AG04449 (cell line): ENCODE data around the gene KRTAP10-4.

Experiments used
- CTCF ChIA-PET: fragments of 350-600 bp; formaldehyde crosslinking; extraction: SDS; loops from one replicate; lab custom pipeline; 2021; ENCODE audit warnings: antibody characterized with exemption; lab: Yijun Ruan, JAX
- POLR2A ChIA-PET: fragments of 400-600, 350-600 bp; formaldehyde crosslinking; extraction: SDS; loops from one replicate; lab custom pipeline; 2020; ENCODE audit warnings: antibody characterized with exemption, inconsistent platforms; lab: Yijun Ruan, JAX
- DNase-seq: peaks from one replicate; pipeline ENCODE4 v3.0.0-alpha.2; 2010; ENCODE audit warnings: low read depth, low spot score
- H3K4me3 ChIP-seq: 2 replicates; pipeline ENCODE4 v1.5.1; 2011; ENCODE audit warnings: low read depth, mild to moderate bottlenecking, control low read depth, low read length
- TF ChIP-seq, protein P1 (sequence below): IDR thresholded peaks from one replicate; pipeline ENCODE4 v1.5.1; 2011; ENCODE audit warnings: mild to moderate bottlenecking, moderate library complexity, low read length, control low read depth, inconsistent platforms; ENCODE audit not compliant: insufficient read depth; ENCODE audit errors: missing control alignments

KRTAP10-4 gene

DNA sequence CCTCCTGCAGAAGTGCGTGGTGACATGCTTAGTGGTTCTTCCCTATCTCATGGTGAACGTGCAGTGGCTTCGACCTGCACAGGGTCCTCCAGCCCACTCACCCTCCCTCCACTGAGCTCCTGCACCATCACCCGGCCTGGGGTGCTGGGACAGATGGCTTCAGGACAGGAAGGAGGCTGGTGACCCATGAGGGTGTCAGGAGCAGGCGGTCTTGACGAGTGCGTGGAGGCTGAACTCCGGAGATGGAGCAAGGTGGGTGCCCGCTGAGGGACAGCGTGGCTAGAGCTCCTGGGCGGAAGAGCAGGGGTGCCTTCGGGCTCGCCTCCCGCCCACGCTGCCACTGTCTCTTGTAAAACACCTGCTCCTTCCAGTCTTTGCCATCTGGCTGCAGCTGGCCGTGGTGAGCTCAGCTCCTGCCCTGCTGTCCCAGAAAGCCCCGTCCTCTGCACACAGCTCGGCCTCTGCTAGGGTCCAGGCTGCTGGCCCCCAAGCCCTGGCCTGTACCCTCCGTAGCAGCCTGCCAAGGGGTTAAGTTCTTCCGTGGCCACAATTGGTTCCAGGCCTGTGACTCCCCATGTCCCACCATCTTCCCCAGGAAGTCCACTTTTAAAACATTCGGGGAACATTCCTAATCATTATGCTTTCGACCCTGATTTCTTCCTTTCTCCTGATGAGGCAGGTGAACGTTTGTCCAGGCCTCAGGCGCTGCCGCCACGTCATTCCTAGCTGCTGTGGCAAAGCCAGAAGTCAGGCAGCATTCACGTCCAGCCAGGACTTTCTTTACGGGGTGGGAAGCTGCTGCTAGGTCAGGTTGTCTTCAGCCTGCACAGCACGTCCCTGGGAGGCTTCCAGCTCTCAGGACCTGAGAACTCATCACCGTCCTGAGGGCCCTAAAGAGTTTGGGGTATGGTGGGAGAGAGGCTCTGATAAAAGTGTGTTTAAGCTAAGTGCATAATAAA, 41.6 kb upstream of the KRTAP10-4 start:
- H3K4me3 ChIP-seq = no peak overlapping the region
- POLR2A ChIA-PET = no interaction called here
- CTCF ChIA-PET = interaction anchor here (0.9 kb wide), 1 partner anchor 51 kb away, joined by 3 read pairs; no protein-coding TSS in a partner anchor
- TF ChIP-seq, protein P1, sequence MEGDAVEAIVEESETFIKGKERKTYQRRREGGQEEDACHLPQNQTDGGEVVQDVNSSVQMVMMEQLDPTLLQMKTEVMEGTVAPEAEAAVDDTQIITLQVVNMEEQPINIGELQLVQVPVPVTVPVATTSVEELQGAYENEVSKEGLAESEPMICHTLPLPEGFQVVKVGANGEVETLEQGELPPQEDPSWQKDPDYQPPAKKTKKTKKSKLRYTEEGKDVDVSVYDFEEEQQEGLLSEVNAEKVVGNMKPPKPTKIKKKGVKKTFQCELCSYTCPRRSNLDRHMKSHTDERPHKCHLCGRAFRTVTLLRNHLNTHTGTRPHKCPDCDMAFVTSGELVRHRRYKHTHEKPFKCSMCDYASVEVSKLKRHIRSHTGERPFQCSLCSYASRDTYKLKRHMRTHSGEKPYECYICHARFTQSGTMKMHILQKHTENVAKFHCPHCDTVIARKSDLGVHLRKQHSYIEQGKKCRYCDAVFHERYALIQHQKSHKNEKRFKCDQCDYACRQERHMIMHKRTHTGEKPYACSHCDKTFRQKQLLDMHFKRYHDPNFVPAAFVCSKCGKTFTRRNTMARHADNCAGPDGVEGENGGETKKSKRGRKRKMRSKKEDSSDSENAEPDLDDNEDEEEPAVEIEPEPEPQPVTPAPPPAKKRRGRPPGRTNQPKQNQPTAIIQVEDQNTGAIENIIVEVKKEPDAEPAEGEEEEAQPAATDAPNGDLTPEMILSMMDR = no peak
- DNase-seq = no peak

DNA sequence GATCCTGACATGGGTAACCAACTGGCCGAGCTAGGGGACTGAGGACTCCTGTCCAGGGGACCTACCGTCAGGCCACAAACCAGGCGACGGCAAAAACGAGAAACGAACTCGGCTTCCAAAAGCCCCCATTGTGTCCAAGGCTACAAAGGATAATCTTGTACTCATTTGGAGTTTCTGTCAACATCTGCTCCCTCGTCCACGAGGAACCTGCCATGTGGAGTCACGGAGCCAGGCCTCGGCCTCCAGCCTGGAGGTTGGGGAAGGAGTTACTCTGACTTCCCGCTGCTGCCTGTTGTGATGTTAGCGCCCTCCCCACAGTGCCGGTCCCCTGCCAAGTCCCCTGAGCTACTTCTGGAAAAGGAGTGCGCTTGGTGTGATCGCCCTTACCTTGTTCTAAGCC, 40.8 kb upstream of the KRTAP10-4 start:
- no peak for DNase-seq
- no peak overlapping the region for H3K4me3 ChIP-seq
- TF ChIP-seq, protein P1 = no peak
- ChIA-PET CTCF (interaction anchor here (0.9 kb wide), 1 partner anchor 52 kb away, joined by 3 read pairs; no protein-coding TSS in a partner anchor), POLR2A (no interaction called here)

DNA sequence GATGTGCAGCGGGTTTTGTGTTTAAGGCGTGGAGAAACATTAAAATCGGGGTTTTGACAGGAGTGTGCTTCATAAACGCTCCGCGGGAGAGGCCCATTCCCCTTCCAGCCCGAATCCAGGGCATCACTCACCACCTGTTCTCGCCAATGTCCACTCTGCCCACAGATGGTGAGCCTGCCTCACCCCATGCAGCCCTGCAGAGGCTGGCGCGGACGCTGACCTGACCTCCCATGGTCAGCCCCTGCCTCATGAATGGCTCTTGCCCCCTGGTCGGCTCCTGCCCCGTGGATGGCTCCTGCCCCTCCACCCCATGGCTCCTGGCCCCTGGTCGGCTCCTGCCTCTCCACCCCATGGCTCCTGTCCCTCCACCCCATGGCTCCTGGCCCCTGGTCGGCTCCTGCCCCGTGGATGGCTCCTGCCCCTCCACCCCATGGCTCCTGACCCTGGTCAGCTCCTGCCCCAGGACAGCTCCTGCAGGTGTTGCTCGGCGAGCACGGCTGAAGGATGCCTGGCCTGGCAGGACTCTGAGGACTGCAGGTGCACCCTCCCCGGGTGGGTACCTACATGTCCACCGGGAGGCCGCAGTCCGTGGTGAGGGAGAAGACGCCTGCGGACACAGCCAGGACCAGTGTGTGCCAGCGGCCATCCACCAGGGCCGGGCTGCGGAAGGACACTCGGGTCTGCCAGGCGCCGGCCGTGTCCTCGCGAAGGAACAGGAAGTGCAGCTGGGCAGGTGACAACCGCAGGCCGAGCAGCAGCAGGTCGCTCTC, 40.2 kb upstream of the KRTAP10-4 start:
- TF ChIP-seq, protein P1 = no peak
- CTCF ChIA-PET = no interaction called here
- DNase-seq = no peak
- no peak overlapping the region for H3K4me3 ChIP-seq
- POLR2A ChIA-PET = no interaction called here

DNA sequence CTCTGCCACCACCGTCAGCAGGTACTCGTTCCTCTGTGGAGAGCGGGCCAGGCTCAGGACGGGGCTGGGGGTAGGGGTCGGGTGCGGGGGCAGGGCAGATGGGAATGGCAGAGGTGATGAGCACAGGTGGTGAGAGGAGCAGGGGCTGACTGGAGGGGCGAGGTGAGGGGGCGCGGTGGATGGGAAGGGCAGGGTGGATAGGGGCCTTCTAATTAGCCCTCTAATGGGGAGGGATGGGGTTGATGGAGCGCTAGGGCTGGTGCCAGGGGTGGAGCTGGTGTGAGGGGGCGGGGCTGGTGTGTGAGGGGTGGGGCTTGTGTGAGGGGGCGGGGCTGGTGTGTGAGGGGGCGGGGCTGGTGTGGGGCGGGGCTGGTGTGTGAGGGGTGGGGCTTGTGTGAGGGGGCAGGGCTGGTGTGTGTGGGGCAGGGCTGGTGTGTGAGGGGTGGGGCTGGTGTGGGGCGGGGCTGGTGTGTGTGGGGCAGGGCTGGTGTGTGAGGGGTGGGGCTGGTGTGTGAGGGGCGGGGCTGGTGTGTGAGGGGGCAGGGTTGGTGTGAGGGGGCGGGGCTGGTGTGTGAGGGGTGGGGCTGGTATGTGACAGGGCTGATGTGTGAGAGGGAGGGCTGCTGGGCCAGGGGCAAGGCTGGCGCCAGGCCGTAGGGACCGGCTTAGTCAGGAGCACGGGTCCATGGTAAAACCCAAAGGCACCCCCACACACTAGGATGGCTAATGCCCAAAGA, 39.5 kb upstream of the KRTAP10-4 start:
- ChIA-PET CTCF (no interaction called here), POLR2A (no interaction called here)
- no peak for DNase-seq
- TF ChIP-seq, protein P1 = no peak
- H3K4me3 ChIP-seq = no peak overlapping the region

DNA sequence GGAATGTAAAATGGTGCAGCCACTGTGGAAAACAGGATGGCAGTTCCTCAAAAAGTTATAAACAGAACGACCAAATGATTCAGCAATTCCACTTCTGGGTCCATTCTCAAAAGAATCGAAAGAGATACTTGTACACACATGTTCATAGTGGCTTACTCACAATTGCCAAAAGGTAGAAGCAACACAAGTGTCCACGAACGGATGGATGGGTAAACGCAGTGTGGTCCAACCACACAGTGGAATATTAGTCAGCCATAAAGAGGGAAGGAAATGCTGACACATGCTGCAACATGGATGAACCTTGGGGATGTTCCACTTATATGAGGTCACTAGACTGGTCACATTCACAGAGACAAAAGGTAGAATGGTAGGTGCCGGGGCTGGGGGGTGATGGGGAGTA, 38.8 kb upstream of the KRTAP10-4 start:
- POLR2A ChIA-PET = no interaction called here
- TF ChIP-seq, protein P1 = no peak

More for the DNA sequence above, 38.8 kb upstream of the KRTAP10-4 start:
- no peak for DNase-seq
- no peak overlapping the region for H3K4me3 ChIP-seq
- CTCF ChIA-PET = no interaction called here
